Hematopoietic multipotent progenitor cell treated with erythropoietin and hydrocortisone succinate and interleukin-3 and kit ligand, for 8 days (in vitro differentiated cells): ENCODE measurements around the gene HS3ST3B1.

Experiments used
- DNase-seq: peaks from one replicate; pipeline ENCODE4 v3.0.0-alpha.2; 2015

HS3ST3B1 gene

GRCh38 chr17:14321476-14321949 is 20.6 kb downstream of the HS3ST3B1 start:
- DNase-seq: no peak

GRCh38 chr17:14321980-14322776 is 21.3 kb downstream of the HS3ST3B1 start:
- no peak for DNase-seq

- peak; percentile 18 for DNase-seq
These were observed 22.7 kb downstream of the HS3ST3B1 start for GRCh38 chr17:14323522-14323981.

GRCh38 chr17:14325618-14326167 is 24.8 kb downstream of the HS3ST3B1 start:
- no peak for DNase-seq

- no peak for DNase-seq
These were observed 29.1 kb downstream of the HS3ST3B1 start for GRCh38 chr17:14329900-14330491.

- no peak for DNase-seq
These were observed 29.6 kb downstream of the HS3ST3B1 start for GRCh38 chr17:14330492-14330962.

- DNase-seq: peak; percentile 55
These were observed 30.5 kb downstream of the HS3ST3B1 start for GRCh38 chr17:14331225-14331981.

GRCh38 chr17:14331982-14332298 is 31.1 kb downstream of the HS3ST3B1 start:
- no peak for DNase-seq

- DNase-seq: no peak
These were observed 31.4 kb downstream of the HS3ST3B1 start for GRCh38 chr17:14332331-14332730.

GRCh38 chr17:14333506-14333905 is 32.6 kb downstream of the HS3ST3B1 start:
- no peak for DNase-seq

GRCh38 chr17:14334276-14334840 is 33.5 kb downstream of the HS3ST3B1 start:
- no peak for DNase-seq

- peak; percentile 9 for DNase-seq
These were observed 34.0 kb downstream of the HS3ST3B1 start for GRCh38 chr17:14334919-14335318.

GRCh38 chr17:14336418-14336817 is 35.5 kb downstream of the HS3ST3B1 start:
- DNase-seq: no peak

- DNase-seq: no peak
These were observed 36.8 kb downstream of the HS3ST3B1 start for GRCh38 chr17:14337596-14338079.

GRCh38 chr17:14340857-14341754 is 40.2 kb downstream of the HS3ST3B1 start:
- DNase-seq: no peak

GRCh38 chr17:14341866-14342265 is 41.0 kb downstream of the HS3ST3B1 start:
- no peak for DNase-seq

- DNase-seq: no peak
These were observed 45.9 kb downstream of the HS3ST3B1 start for GRCh38 chr17:14346801-14347200.

GRCh38 chr17:14351493-14351892 is 50.6 kb downstream of the HS3ST3B1 start:
- DNase-seq: no peak

- DNase-seq: no peak
These were observed 51.3 kb downstream of the HS3ST3B1 start for GRCh38 chr17:14352136-14352535.

GRCh38 chr17:14353861-14354474 is 53.1 kb downstream of the HS3ST3B1 start:
- DNase-seq: no peak

GRCh38 chr17:14354807-14355206 is 53.9 kb downstream of the HS3ST3B1 start:
- no peak for DNase-seq
